Activated CD8-positive, alpha-beta memory T cell treated with anti-CD3 and anti-CD28 coated beads, Interleukin-2, amount 50 U/mL, for 1 hour (primary cell): ENCODE results near the gene OSGIN1.

Source experiments
- DNase-seq: peaks from one replicate; pipeline ENCODE4 v3.0.0-alpha.2; 2020; ENCODE audit errors: extremely low read depth

The OSGIN1 gene

GRCh38 chr16:84000989-84001642 lies 48.1 kb downstream of the OSGIN1 start:
- no peak for DNase-seq

DNA sequence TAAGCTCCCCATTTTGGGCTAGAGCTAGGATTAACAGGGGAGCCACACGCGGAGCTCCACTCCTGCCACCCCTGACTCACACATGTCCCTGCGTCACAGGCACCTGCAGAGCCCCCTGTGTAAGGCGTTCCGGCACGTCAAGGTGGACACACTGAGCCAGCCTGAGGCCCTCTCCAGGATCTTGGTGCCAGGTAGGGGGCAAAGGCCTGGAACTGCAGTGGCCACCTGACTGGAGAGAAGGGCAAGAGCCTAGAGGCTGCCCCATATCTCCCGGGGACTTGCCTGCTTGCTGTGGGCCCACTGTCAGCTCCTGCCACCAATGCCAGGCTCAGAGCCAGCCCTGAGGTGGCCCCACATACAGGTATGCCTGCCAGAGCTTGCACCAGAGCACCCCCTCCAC lies 48.7 kb downstream of the OSGIN1 start:
- no peak for DNase-seq

GRCh38 chr16:84003038-84003437 lies 50.0 kb downstream of the OSGIN1 start:
- no peak for DNase-seq

GRCh38 chr16:84004442-84004841 lies 51.4 kb downstream of the OSGIN1 start:
- DNase-seq, result no peak

GRCh38 chr16:84005391-84005790 lies 52.4 kb downstream of the OSGIN1 start:
- DNase-seq, result no peak

- no peak for DNase-seq
These were observed 54.5 kb downstream of the OSGIN1 start for GRCh38 chr16:84007520-84007919.

DNA sequence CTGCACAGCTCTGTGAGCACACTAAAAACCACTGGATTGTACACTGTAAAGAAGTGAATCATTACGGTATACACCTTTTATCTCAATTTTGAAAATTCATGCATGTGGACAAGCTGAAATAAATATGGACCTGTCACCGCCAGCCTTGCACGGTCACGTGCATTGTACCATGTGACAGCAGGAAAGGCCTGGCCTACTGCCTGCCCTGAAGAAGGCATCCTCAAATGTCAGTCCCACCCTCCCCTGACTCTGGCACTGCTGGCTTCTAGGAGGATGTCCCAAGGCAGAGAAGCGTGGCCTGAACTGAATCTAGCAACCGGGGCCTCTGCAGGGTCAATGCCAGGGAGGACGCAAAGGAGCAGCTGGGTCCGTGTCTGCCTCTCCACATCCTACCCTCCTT lies 54.9 kb downstream of the OSGIN1 start:
- DNase-seq, result no peak

DNA sequence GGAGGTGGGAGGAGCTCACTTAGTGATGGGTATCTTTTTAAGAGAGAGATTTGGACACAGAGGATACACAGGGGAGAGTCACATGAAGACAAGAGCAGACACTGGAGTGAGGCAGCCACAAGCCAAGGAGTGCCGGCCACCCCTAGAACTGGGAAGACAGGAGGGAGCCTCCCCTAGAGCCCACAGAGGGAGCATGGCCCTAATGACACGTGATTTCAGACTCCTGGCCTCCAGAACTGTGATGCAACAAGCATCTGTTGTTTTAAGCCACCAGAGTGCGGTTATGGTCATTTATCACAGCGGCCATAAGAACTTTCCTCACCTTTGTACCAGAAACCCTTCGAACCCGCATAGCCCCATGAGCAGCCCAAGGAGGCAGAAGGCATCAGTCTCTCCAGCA lies 56.2 kb downstream of the OSGIN1 start:
- DNase-seq, result no peak

- DNase-seq, result no peak
These were observed 60.9 kb downstream of the OSGIN1 start for GRCh38 chr16:84013787-84014569.

- no peak for DNase-seq
These were observed 61.7 kb downstream of the OSGIN1 start for GRCh38 chr16:84014570-84015327.

DNA sequence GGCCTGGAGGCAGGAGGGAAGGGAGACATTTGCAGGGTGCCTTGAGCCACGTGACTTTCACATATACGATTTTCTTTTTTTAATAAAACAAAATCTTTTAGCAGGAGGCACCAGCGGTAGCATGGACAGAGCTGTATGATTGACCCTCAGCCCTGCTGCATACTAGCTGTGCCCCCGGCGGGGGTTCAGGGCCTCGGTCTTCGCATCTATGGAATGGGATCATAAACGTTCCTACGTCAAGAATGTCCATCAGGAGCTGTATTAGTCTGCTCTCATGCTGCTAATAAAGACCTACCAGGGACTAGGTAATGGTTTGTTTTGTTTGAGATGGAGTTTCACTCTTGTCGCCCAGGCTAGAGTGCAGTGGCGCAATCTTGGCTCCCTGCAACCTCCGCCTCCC lies 62.4 kb downstream of the OSGIN1 start:
- DNase-seq, result no peak
